ENCODE data around the gene TSPAN14. TPM values are rescaled to one million over a fixed set of nuclear protein-coding genes. Genes with fewer than 3 reads are reported as not detected.
"Not testable (repeated sequence)": the region's sequence is repeated elsewhere in the genome, so short reads cannot be mapped to it uniquely, and the experiment has no call there.

Gene TSPAN14
- total RNA-seq, 2 donors from 2014 or later = 56.5 to 76.6 TPM

DNA sequence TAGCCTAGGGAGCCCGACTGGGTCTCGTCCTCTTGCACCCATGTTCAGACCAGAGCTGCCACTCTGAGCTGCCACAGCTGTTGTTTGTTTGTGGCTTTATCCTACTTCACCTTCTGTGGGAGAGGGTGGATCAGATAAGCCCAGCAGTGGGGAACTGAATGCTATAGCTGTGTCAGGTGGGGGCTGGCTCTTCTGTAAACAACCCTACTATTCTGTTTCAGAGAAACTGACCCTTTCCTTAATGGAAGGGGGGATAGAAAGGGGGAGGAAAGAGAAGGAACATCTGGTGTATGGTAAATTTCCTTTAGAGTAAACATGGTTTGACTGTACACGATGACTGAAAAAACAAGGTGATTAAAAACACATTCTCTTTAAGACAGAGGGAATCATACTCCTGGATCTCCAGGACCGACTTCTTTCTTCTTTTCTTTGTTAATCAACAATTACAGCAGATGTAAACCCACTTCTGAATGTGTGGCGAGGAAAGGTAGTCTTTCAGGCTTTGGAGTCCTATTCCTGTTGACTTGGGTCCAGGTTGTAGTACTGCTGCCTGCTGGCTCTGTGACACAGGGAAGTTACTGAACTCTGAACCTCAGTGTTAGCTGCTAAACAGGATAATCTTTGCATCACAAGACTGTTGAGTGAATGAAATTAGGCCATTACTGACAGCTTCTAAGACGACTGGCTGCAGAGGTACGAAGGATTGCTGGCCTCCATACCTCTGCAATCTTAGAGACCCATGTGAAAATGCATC is 39.8 kb upstream of the TSPAN14 start:
- DNase-seq (ENCODE audit: low spot score) (no peak), ATAC-seq (no peak)
- Mint-ChIP-seq H3K9me3 (no peaks in the 10 kb centered on the region), H3K36me3 (no peaks in the 10 kb centered on the region), H3K27me3 (no peaks in the 10 kb centered on the region), H3K4me3 (no peak overlapping the region), H3K27ac (no peak overlapping the region), H3K4me1 (ENCODE audit: low read depth in 2 of 2) (no peaks in the 10 kb centered on the region)

- Mint-ChIP-seq H3K36me3 (no peaks in the 10 kb centered on the region), H3K9me3 (no peaks in the 10 kb centered on the region), H3K4me1 (ENCODE audit: low read depth in 2 of 2) (no peaks in the 10 kb centered on the region), H3K4me3 (no peak overlapping the region), H3K27me3 (no peaks in the 10 kb centered on the region), H3K27ac (no peak overlapping the region)
- ATAC-seq (no peak), DNase-seq (ENCODE audit: low spot score) (no peak)
Measured at GRCh38 chr10:80415734-80416478, 38.2 kb upstream of the TSPAN14 start.

DNA sequence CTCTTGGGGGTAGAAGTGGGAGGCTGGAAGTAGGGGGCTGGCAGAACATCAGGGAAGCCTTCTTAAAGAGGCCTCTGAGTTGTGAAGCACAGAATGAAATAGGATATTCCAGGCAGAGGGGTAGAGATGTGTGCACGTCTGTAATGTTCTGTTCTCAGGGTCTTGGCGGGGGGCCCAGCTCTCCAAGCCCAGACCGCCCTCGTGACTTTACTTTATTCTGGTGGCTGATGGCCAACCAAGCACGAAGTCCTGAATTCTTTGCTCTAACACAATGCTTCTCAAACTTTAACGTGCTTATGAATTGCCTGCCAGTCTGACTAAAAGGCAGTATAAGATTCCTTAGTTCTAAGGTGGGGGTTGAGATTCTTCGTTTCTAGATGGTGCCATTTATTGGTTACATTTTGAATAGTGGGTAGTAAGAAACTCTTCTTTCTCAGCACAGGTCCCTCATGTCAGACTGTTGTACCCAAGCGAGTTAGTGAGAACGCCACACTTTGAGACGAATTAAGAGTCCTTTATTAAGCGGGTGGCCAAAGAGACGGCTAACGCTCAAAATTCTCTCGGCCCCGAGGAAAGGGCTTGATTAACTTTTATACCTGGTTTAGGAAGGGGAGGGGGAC is 37.5 kb upstream of the TSPAN14 start:
- no peak overlapping the region for H3K4me3 Mint-ChIP-seq
- H3K27me3 Mint-ChIP-seq = no peaks in the 10 kb centered on the region
- no peak overlapping the region for H3K27ac Mint-ChIP-seq
- H3K4me1 Mint-ChIP-seq (ENCODE audit: low read depth in 2 of 2) = no peaks in the 10 kb centered on the region
- ATAC-seq = no peak
- H3K36me3 Mint-ChIP-seq = no peaks in the 10 kb centered on the region
- H3K9me3 Mint-ChIP-seq = no peaks in the 10 kb centered on the region
- DNase-seq (ENCODE audit: low spot score) = no peak

- H3K36me3 Mint-ChIP-seq; H3K4me3 Mint-ChIP-seq; DNase-seq (ENCODE audit: low spot score); H3K27ac Mint-ChIP-seq; ATAC-seq; H3K27me3 Mint-ChIP-seq; H3K9me3 Mint-ChIP-seq; H3K4me1 Mint-ChIP-seq (ENCODE audit: low read depth in 2 of 2): not testable (repeated sequence)
Measured at GRCh38 chr10:80417256-80417655, 36.9 kb upstream of the TSPAN14 start.

- Mint-ChIP-seq H3K27me3 (no peaks in the 10 kb centered on the region), H3K27ac (no peak overlapping the region), H3K4me3 (no peak overlapping the region), H3K9me3 (no peaks in the 10 kb centered on the region), H3K36me3 (no peaks in the 10 kb centered on the region), H3K4me1 (ENCODE audit: low read depth in 2 of 2) (peaks cover 0 to 3% of the 10 kb centered on the region in 2 donors)
- DNase-seq (ENCODE audit: low spot score) (no peak), ATAC-seq (no peak)
Measured at GRCh38 chr10:80421050-80421706, 32.9 kb upstream of the TSPAN14 start.

- no peak overlapping the region for H3K4me3 Mint-ChIP-seq
- DNase-seq (ENCODE audit: low spot score) (no peak), ATAC-seq (no peak)
- no peaks in the 10 kb centered on the region for H3K36me3 Mint-ChIP-seq
- peaks cover 0 to 3% of the 10 kb centered on the region in 2 donors for H3K4me1 Mint-ChIP-seq (ENCODE audit: low read depth in 2 of 2)
- H3K27ac Mint-ChIP-seq = no peak overlapping the region
- H3K27me3 Mint-ChIP-seq = no peaks in the 10 kb centered on the region
- no peaks in the 10 kb centered on the region for H3K9me3 Mint-ChIP-seq
Measured at GRCh38 chr10:80421707-80422536, 32.2 kb upstream of the TSPAN14 start.

GRCh38 chr10:80425901-80426300 is 28.2 kb upstream of the TSPAN14 start:
- H3K4me3 Mint-ChIP-seq = no peak overlapping the region
- no peaks in the 10 kb centered on the region for H3K9me3 Mint-ChIP-seq
- H3K36me3 Mint-ChIP-seq = no peaks in the 10 kb centered on the region
- no peaks in the 10 kb centered on the region for H3K27me3 Mint-ChIP-seq
- DNase-seq (ENCODE audit: low spot score) (no peak), ATAC-seq (no peak)
- H3K27ac Mint-ChIP-seq = no peak overlapping the region
- peaks cover 0 to 3% of the 10 kb centered on the region in 2 donors for H3K4me1 Mint-ChIP-seq (ENCODE audit: low read depth in 2 of 2)

GRCh38 chr10:80427541-80427940 is 26.6 kb upstream of the TSPAN14 start:
- Mint-ChIP-seq H3K27ac (no peak overlapping the region), H3K9me3 (no peaks in the 10 kb centered on the region), H3K4me3 (no peak overlapping the region), H3K4me1 (ENCODE audit: low read depth in 2 of 2) (peaks cover 0 to 3% of the 10 kb centered on the region in 2 donors), H3K27me3 (no peaks in the 10 kb centered on the region), H3K36me3 (no peaks in the 10 kb centered on the region)
- DNase-seq (ENCODE audit: low spot score) (no peak), ATAC-seq (no peak)

DNA sequence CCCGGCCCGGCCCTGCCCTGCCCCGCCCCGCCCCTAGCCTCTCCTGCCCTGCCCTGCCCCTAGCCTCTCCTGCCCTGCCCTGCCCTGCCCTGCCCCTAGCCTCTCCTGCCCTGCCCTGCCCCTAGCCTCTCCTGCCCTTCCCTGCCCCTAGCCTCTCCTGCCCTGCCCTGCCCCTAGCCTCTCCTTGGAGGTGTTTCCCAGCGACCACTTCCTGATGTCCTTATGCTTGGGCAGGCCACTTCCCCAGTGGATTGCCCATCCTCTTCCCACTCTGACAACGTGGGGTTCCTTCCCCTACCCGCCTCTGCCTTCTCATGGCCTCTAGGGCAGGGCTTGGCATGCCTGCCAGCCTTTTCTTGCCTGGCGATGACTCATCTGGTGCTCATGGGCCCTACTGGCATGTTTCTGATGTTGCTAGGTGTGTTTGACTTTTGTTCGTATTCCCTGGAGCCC is 24.6 kb upstream of the TSPAN14 start:
- Mint-ChIP-seq H3K4me3 (no peak overlapping the region), H3K9me3 (no peaks in the 10 kb centered on the region), H3K4me1 (ENCODE audit: low read depth in 2 of 2) (no peaks in the 10 kb centered on the region), H3K36me3 (no peaks in the 10 kb centered on the region), H3K27ac (no peak overlapping the region), H3K27me3 (no peaks in the 10 kb centered on the region)
- ATAC-seq (no peak), DNase-seq (ENCODE audit: low spot score) (no peak)

DNA sequence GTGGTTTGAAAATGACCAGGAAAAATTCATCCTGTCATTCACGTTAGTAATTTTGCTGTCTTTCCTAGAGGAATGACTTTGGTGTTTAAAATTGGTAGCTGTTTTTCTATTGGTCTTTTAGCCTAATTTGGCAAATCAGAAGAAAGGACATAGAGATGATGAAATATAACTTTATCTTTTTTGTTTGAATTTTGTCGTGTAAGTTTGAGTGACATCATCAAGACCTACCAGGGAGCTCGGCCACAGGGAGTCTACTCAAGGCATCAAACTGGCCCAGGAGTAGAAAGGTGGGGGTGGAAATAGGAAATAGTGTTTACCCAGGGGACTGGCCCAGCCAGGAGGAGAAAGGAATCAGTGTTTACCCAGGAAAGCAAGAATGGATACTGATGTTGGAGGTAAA is 21.0 kb upstream of the TSPAN14 start:
- no peaks in the 10 kb centered on the region for H3K9me3 Mint-ChIP-seq
- DNase-seq (ENCODE audit: low spot score) = no peak
- no peak for ATAC-seq
- no peaks in the 10 kb centered on the region for H3K36me3 Mint-ChIP-seq
- H3K27me3 Mint-ChIP-seq = peaks cover 7 to 9% of the 10 kb centered on the region in 2 donors
- H3K4me3 Mint-ChIP-seq = no peak overlapping the region
- no peak overlapping the region for H3K27ac Mint-ChIP-seq
- H3K4me1 Mint-ChIP-seq (ENCODE audit: low read depth in 2 of 2) = no peaks in the 10 kb centered on the region

GRCh38 chr10:80436446-80437098 is 17.5 kb upstream of the TSPAN14 start:
- no peaks in the 10 kb centered on the region for H3K4me1 Mint-ChIP-seq (ENCODE audit: low read depth in 2 of 2)

DNA sequence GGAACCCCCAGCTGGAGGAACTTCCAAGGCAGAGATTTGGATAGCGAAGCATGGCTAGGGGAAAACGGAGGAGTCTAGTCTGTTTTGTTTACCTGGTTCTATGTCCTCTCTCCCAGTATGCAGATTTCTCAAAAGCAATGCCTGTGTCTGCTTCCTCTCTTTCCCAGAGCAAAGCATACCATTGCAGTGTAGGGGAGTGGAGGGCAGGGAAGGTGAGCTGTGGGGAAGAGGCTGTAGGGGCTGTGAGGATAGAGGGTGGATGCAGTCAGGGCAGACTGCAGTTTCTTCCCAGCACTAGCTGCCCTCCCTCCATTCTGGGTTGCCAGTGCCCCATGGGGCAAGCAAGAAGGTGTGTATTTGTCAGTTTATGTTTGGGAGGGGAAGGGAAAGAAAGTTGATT is 16.9 kb upstream of the TSPAN14 start:
- Mint-ChIP-seq H3K4me3 (no peak overlapping the region), H3K9me3 (no peaks in the 10 kb centered on the region), H3K27ac (no peak overlapping the region), H3K36me3 (no peaks in the 10 kb centered on the region), H3K27me3 (peaks cover 9% of the 10 kb centered on the region in 2 donors), H3K4me1 (ENCODE audit: low read depth in 2 of 2) (no peaks in the 10 kb centered on the region)
- ATAC-seq (no peak), DNase-seq (ENCODE audit: low spot score) (no peak)

More at GRCh38 chr10:80436446-80437098, 17.5 kb upstream of the TSPAN14 start:
- peaks cover 9% of the 10 kb centered on the region in 2 donors for H3K27me3 Mint-ChIP-seq
- H3K4me3 Mint-ChIP-seq = no peak overlapping the region
- H3K36me3 Mint-ChIP-seq = no peaks in the 10 kb centered on the region
- H3K27ac Mint-ChIP-seq = no peak overlapping the region
- ATAC-seq (no peak), DNase-seq (ENCODE audit: low spot score) (no peak)
- no peaks in the 10 kb centered on the region for H3K9me3 Mint-ChIP-seq

DNA sequence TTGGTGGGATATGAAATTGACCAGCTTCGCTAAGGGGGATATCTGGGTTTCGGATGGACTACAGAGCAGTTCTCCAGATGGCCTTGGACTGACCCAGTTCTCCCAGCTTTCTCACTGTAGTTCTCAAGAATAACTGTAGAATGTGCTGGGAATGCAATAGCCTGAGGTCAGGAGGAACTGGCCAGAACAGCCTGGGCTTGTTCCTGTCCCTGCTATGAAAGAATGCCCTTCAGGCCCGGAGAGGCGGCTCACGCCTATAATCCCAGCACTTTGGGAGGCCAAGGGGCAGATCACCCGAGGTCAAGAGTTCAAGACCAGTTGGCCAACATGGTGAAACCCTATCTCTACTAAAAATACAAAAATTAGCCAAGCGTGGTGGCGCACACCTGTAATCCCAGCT is 12.3 kb upstream of the TSPAN14 start:
- H3K36me3 Mint-ChIP-seq = no peaks in the 10 kb centered on the region
- no peak overlapping the region for H3K27ac Mint-ChIP-seq
- no peak overlapping the region for H3K4me3 Mint-ChIP-seq
- DNase-seq (ENCODE audit: low spot score) (no peak), ATAC-seq (no peak)
- peaks cover 9% of the 10 kb centered on the region in 2 donors for H3K27me3 Mint-ChIP-seq
- peaks cover 15 to 17% of the 10 kb centered on the region in 2 donors for H3K4me1 Mint-ChIP-seq (ENCODE audit: low read depth in 2 of 2)
- H3K9me3 Mint-ChIP-seq = no peaks in the 10 kb centered on the region

Data from natural killer cell treated with Interleukin-12 subunit alpha and Interleukin-12 subunit beta and Interleukin-15 and Interleukin-18, amount 100 ng/mL, for 72 hours (primary cell).